ENCODE measurements around the gene SERPINB7.

The SERPINB7 gene

DNA sequence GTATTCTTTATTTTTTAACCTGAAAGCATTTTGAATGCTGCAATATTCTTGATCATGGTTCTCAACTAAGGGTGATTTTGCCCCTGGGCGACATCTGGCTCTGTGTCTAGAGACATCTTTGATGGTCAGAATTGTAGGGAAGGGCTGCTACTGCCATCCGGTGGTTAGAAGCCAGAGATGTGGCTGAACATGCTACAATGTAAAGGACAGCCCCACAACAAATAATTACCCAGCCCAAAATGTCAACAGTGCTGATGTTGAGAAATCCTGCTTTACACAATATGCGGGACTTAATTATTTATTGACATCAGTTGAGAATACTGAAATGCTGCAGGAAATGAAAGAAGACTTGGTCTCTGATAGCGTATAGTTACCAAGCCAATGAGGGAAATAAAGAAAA is 74.8 kb downstream of the SERPINB7 start:
- peak; percentile 68 for DNase-seq

DNA sequence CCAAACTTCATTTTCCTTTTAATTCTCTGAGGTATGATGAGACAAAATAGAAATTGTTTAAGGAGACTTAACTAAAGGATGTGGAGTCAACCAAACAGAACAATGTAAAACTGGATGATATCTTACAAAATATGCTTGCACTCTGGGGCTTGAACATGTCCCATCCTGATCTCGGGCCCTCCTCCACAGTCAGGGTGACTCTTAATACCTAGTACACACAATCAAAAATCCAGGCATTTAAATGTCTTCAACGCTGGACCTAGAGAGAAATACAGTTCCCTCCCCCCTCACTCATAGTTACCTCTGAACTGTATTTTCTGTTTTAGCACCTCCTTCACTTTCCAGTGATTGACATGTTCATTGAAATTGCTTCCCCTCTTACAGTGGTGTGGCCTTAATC is 75.4 kb downstream of the SERPINB7 start:
- DNase-seq = no peak

Measured in hematopoietic multipotent progenitor cell treated with erythropoietin and hydrocortisone succinate and interleukin-3 and kit ligand, for 6 days (in vitro differentiated cells).